NCI-H187 (cell line): ENCODE results near the gene NEURL1B.

Source experiments
- DNase-seq, 2 experiments: peaks; one replicate each; lab custom pipeline; 2025; lab: John Stamatoyannopoulos, UW

Gene NEURL1B

GRCh38 chr5:172608773-172609172, 32.3 kb upstream of the NEURL1B start:
- DNase-seq = no peak

- DNase-seq = no peak
Measured at GRCh38 chr5:172610643-172611042, 30.4 kb upstream of the NEURL1B start.

GRCh38 chr5:172611913-172612312, 29.1 kb upstream of the NEURL1B start:
- DNase-seq = no peak

- DNase-seq = no peak
Measured at GRCh38 chr5:172612771-172613170, 28.3 kb upstream of the NEURL1B start.

GRCh38 chr5:172616136-172616535, 24.9 kb upstream of the NEURL1B start:
- no peak for DNase-seq

GRCh38 chr5:172616730-172617129, 24.3 kb upstream of the NEURL1B start:
- no peak for DNase-seq

GRCh38 chr5:172617817-172618216, 23.2 kb upstream of the NEURL1B start:
- DNase-seq = no peak

GRCh38 chr5:172618574-172619365, 22.3 kb upstream of the NEURL1B start:
- DNase-seq = no peak

- no peak for DNase-seq
Measured at GRCh38 chr5:172620506-172620905, 20.6 kb upstream of the NEURL1B start.

- no peak for DNase-seq
Measured at GRCh38 chr5:172622091-172623046, 18.7 kb upstream of the NEURL1B start.

- DNase-seq = no peak
Measured at GRCh38 chr5:172623313-172623980, 17.6 kb upstream of the NEURL1B start.

GRCh38 chr5:172624083-172624995, 16.7 kb upstream of the NEURL1B start:
- no peak for DNase-seq

- DNase-seq = no peak
Measured at GRCh38 chr5:172624996-172625964, 15.8 kb upstream of the NEURL1B start.

GRCh38 chr5:172626031-172626581, 15.0 kb upstream of the NEURL1B start:
- no peak for DNase-seq

- no peak for DNase-seq
Measured at GRCh38 chr5:172630082-172630481, 11.0 kb upstream of the NEURL1B start.

- no peak for DNase-seq
Measured at GRCh38 chr5:172630482-172630881, 10.6 kb upstream of the NEURL1B start.

- DNase-seq = no peak
Measured at GRCh38 chr5:172630986-172631385, 10.1 kb upstream of the NEURL1B start.

GRCh38 chr5:172632346-172633092, 8.5 kb upstream of the NEURL1B start:
- DNase-seq = no peak

- DNase-seq = no peak
Measured at GRCh38 chr5:172633403-172633970, 7.6 kb upstream of the NEURL1B start.
